HepG2 (cell line): ENCODE measurements around the gene NBR1. TPM values are rescaled to one million over a fixed set of nuclear protein-coding genes. Genes with fewer than 3 reads are reported as not detected.

Experiments
- ATAC-seq: fragments of 200-7000 bp; cut with Tn5 transposase; 3 replicates; pipeline ENCODE4 v1.9.1; 2020; ENCODE audit warnings: mild to moderate bottlenecking, moderate library complexity
- BruUV-seq: library from RNA; stranded (reverse); fragments of 400-500 nt; replicated peaks from 2 replicates; lab custom pipeline; 2021; lab: Mats Ljungman, UMichigan
- CTCF ChIA-PET: fragments of 300-600 bp; formaldehyde crosslinking; extraction: SDS; loops from one replicate; lab custom pipeline; 2021; ENCODE audit warnings: low total read pairs, inconsistent platforms, low intra/inter-chr PET ratio; lab: Yijun Ruan, JAX
- POLR2A ChIA-PET: fragments of 350-600 bp; sonication (Branson Sonifier 250); formaldehyde crosslinking; loops from one replicate; lab custom pipeline; 2020; ENCODE audit warnings: antibody characterized with exemption, inconsistent platforms; lab: Yijun Ruan, JAX
- DNase-seq: peaks from one replicate; pipeline ENCODE4 v3.0.0-alpha.2; 2015; ENCODE audit warnings: low spot score
- FAIRE-seq: peaks from 3 replicates; lab custom pipeline; 2011; peaks lifted over from hg19 to GRCh38; lab: Jason Lieb, UNC
- H2AFZ ChIP-seq: one replicate; pipeline ENCODE4 v1.6.1; 2011; ENCODE audit warnings: low read length, inconsistent platforms
- H3K27ac ChIP-seq: fragments of 300-600 bp; 3 replicates; pipeline ENCODE4 v1.8.0; 2011; ENCODE audit warnings: mixed run types, mild to moderate bottlenecking, mixed read lengths, low read length, inconsistent platforms; ENCODE audit not compliant: insufficient read depth; ENCODE audit errors: extremely low read length
- H3K27me3 ChIP-seq, 2 experiments: fragments of 200-600 bp in 1 of 2; 2 replicates in 1 of 2; 3 replicates in 1 of 2; pipeline versions ENCODE4 v1.6.0 to v1.8.0; 2011; ENCODE audit warnings: low read length in 2 of 2, mild to moderate bottlenecking in 2 of 2, moderate library complexity in 2 of 2, inconsistent platforms in 1 of 2; ENCODE audit not compliant: insufficient read depth in 2 of 2, control insufficient read depth in 1 of 2
- H3K36me3 ChIP-seq, 2 experiments: fragments of 200-600 bp in 1 of 2; replicated peaks in 1 of 2; 2 replicates in 1 of 2; 3 replicates in 1 of 2; pipeline versions ENCODE4 v1.5.1 to v1.8.0; 2011; ENCODE audit warnings: low read length in 2 of 2, inconsistent platforms in 1 of 2; ENCODE audit not compliant: insufficient read depth in 2 of 2, control insufficient read depth in 1 of 2
- H3K4me1 ChIP-seq: 2 replicates; pipeline ENCODE4 v1.5.1; 2012; ENCODE audit warnings: low read length, inconsistent platforms; ENCODE audit not compliant: insufficient read depth
- H3K4me2 ChIP-seq: 2 replicates; pipeline ENCODE4 v1.6.0; 2011; ENCODE audit warnings: low read depth, low read length, inconsistent platforms
- H3K4me3 ChIP-seq, 3 experiments: fragments of 200-600 bp in 1 of 3; sonication (generic), shearing (Covaris generic) in 1 of 3; replicated peaks in 1 of 3; 2 replicates each; pipeline ENCODE4 v1.5.1; 2011 to 2016; ENCODE audit warnings: low read length in 3 of 3, inconsistent platforms in 2 of 3, low read depth in 2 of 3, mild to moderate bottlenecking in 2 of 3, control low read depth in 1 of 3, mixed read lengths in 1 of 3; ENCODE audit not compliant: insufficient read depth in 1 of 3
- H3K79me2 ChIP-seq: one replicate; pipeline ENCODE4 v1.6.1; 2011; ENCODE audit warnings: low read length, inconsistent platforms; ENCODE audit not compliant: insufficient read depth
- H3K9ac ChIP-seq: 2 replicates; pipeline ENCODE4 v1.6.0; 2011; ENCODE audit warnings: mild to moderate bottlenecking, low read depth, low read length, inconsistent platforms; ENCODE audit not compliant: insufficient read depth
- H3K9me3 ChIP-seq: 2 replicates; pipeline ENCODE4 v1.5.1; 2012; ENCODE audit warnings: mild to moderate bottlenecking, low read length
- H4K20me1 ChIP-seq: 2 replicates; pipeline ENCODE4 v1.6.0; 2011; ENCODE audit warnings: inconsistent platforms, mild to moderate bottlenecking, low read length, moderate library complexity; ENCODE audit not compliant: insufficient read depth
- AHDC1 ChIP-seq: sonication (generic); formaldehyde crosslinking; IDR thresholded peaks from 2 replicates; pipeline ENCODE4 v1.5.1; 2020; ENCODE audit warnings: mild to moderate bottlenecking, missing genetic modification reagents, borderline replicate concordance
- ATF2 ChIP-seq: sonication (generic); formaldehyde crosslinking; IDR thresholded peaks from 2 replicates; pipeline ENCODE4 v1.4.0; 2020; ENCODE audit warnings: missing genetic modification reagents
- MIXL1 ChIP-seq: IDR thresholded peaks from 2 replicates; pipeline ENCODE4 v1.6.1; 2016
- POGK ChIP-seq: sonication (generic); formaldehyde crosslinking; conservative IDR thresholded peaks from 2 replicates; pipeline ENCODE4 v1.8.0; 2022; ENCODE audit warnings: mild to moderate bottlenecking, moderate library complexity, missing genetic modification reagents
- RNF219 ChIP-seq: sonication (generic); formaldehyde crosslinking; IDR thresholded peaks from 2 replicates; pipeline ENCODE4 v1.5.0; 2020; ENCODE audit warnings: mild to moderate bottlenecking, missing genetic modification reagents
- TEAD3 ChIP-seq: optimal IDR thresholded peaks from 2 replicates; pipeline ENCODE3; 2016; ENCODE audit warnings: borderline replicate concordance
- THYN1 ChIP-seq: sonication (generic); formaldehyde crosslinking; IDR thresholded peaks from 2 replicates; pipeline ENCODE4 v1.8.1; 2023; ENCODE audit warnings: low read depth, mild to moderate bottlenecking, moderate library complexity, missing genetic modification reagents, borderline replicate concordance
- ZNF230 ChIP-seq: sonication (generic); formaldehyde crosslinking; IDR thresholded peaks from 2 replicates; pipeline ENCODE4 v1.4.0; 2020; ENCODE audit warnings: mild to moderate bottlenecking, missing genetic modification reagents
- WGBS: methylation state at CpG from one replicate; pipeline ENCODE4 v1.1.6; 2017; ENCODE audit warnings: low lambda C conversion rate; 5-methylcytosine and 5-hydroxymethylcytosine counted together
- in situ Hi-C: cut with HindIII; loops from 2 replicates; pipeline ENCODE4 v1.10.0; 2017; ENCODE audit warnings: low pct_unique_long_range_greater_than_20kb; ENCODE audit not compliant: extremely low pct_ligation_motif_present
- intact Hi-C: fragments of 100-400 bp; cut with micrococcal nuclease; formaldehyde crosslinking; loops from one replicate; pipeline ENCODE4 v1.10.0; 2022; ENCODE audit not compliant: unreplicated experiment
- polyA plus RNA-seq, 8 experiments: library from polyadenylated mRNA; depleted of rRNA in 3 of 8; stranded (reverse) in 7 of 8; unstranded in 1 of 8; fragments of >200 nt; fragmentation: Illumina TruSeq in 4 of 8; extraction: Trizol in 4 of 8; gene quantifications; 2 replicates each; pipeline versions ENCODE4 v1.2.1 to v1.2.3, GENCODE V29; 2011 to 2016; ENCODE audit warnings: low read depth in 4 of 8, missing spikeins in 1 of 8, mixed read lengths in 1 of 8; ENCODE audit not compliant: insufficient read depth in 1 of 8
- total RNA-seq, 5 experiments: library from RNA; depleted of rRNA; stranded (reverse); fragments of >200 nt; fragmentation: Illumina TruSeq; extraction: Trizol; gene quantifications; 2 replicates each; pipeline ENCODE4 v1.2.3, GENCODE V29; 2016; ENCODE audit warnings: low read depth in 1 of 5

The NBR1 gene
- total and polyA plus RNA-seq, 2 of the 13 experiments (the other 11 are each of a cell fraction or from before 2014, with no cell fraction given): 51.7 to 121 TPM

GRCh38 chr17:43175213-43176118, 4.5 kb downstream of the NBR1 start:
- BruUV-seq: TSS peak; percentile 14
- WGBS: 42% methylated on average over 4 of the region's 4 CpGs
- peak overlapping the region; percentile 63 for H3K9ac ChIP-seq
- FAIRE-seq (no peak), DNase-seq (peak; percentile 67), ATAC-seq (no peak)
- peaks cover 73% of the 10 kb centered on the region for H3K4me1 ChIP-seq
- ChIA-PET CTCF (no interaction called here), POLR2A (interaction anchor here (0.6 to 2.6 kb wide), 4 partner anchors 8 to 140 kb away, joined by 3 to 31 read pairs (median 4); partner anchors contain the start of gene TMEM106A)
- no peak overlapping the region for H2AFZ ChIP-seq
- no peaks in the 10 kb centered on the region for H3K9me3 ChIP-seq
- in situ Hi-C loops: no loop called here
- H4K20me1 ChIP-seq: no peaks in the 10 kb centered on the region
- H3K4me2 ChIP-seq: peak overlapping the region; percentile 71
- H3K36me3 ChIP-seq: peaks cover 9 to 33% of the 10 kb centered on the region in 2 experiments; a peak in 4 of 5 replicates
- H3K4me3 ChIP-seq: peak overlapping the region; percentile 19 to 40 (median 38); a peak in 5 of 6 replicates
- intact Hi-C loops: no loop called here
- peak overlapping the region; percentile 82 for H3K27ac ChIP-seq
- no peaks in the 10 kb centered on the region; a peak in 1 of 5 replicates for H3K27me3 ChIP-seq
- H3K79me2 ChIP-seq: peaks cover 54% of the 10 kb centered on the region
- TF ChIP-seq TEAD3 (CRISPR knock-in tag) (peak; percentile 4), POGK (peak; percentile 98), RNF219 (CRISPR knock-in tag) (no peak), THYN1 (CRISPR knock-in tag) (no peak), ATF2 (CRISPR knock-in tag) (peak; percentile 28; the same call in 1 of the 2 replicates), AHDC1 (CRISPR knock-in tag) (no peak), ZNF230 (CRISPR knock-in tag) (no peak), MIXL1 (CRISPR knock-in tag) (peak; percentile 22; the same call in 1 of the 2 replicates)
